Renal pelvis (tissue), 12 donors: ENCODE measurements around the gene HRAS. TPM values are rescaled to one million over a fixed set of nuclear protein-coding genes. Genes with fewer than 3 reads are reported as not detected.
A peak's percentile ranks its signal among the peaks of the same experiment; 100 is the strongest.
"Not testable (repeated sequence)": the region's sequence is repeated elsewhere in the genome, so short reads cannot be mapped to it uniquely, and the experiment has no call there.

Experiments
- DNase-seq: peaks from one replicate; pipeline ENCODE4 v3.0.0-alpha.2; 2013
- long read RNA-seq, 16 experiments: transcript quantifications; one replicate each; lab custom pipeline, GENCODE V29; 2026
- polyA plus RNA-seq, 3 donors: library from polyadenylated mRNA; unstranded; fragments of 120-200 nt; gene quantifications; one replicate each; pipeline ENCODE4 v1.2.1, GENCODE V29; 2013; ENCODE audit not compliant: insufficient read length in 3 of 3

The HRAS gene
- 10 to 100 TPM; 48.3 to 62.5 (median 56.2) TPM for polyA plus RNA-seq
- long read RNA-seq, donor 1, transcript HRAS-201 (6 exons, 894 nt), result major isoform, 12 of 25 reads
- long read RNA-seq, donor 1, transcript HRAS-211 (7 exons, 1,114 nt), result minor isoform, 5 of 25 reads
- long read RNA-seq, donor 1, partial matches to known transcripts, result 5 of 25 reads
- long read RNA-seq, donor 1, other reads (novel, unspliced or antisense), result 0 of 25 reads
- long read RNA-seq, donor 2, transcript HRAS-201 (6 exons, 894 nt), result major isoform, 14 of 27 reads
- long read RNA-seq, donor 2, partial matches to known transcripts, result 5 of 27 reads
- long read RNA-seq, donor 2, other reads (novel, unspliced or antisense), result 0 of 27 reads
- long read RNA-seq, donor 3, transcript HRAS-201 (6 exons, 894 nt), result major isoform, 13 of 16 reads
- long read RNA-seq, donor 3, partial matches to known transcripts, result 0 of 16 reads
- long read RNA-seq, donor 3, other reads (novel, unspliced or antisense), result 0 of 16 reads
- long read RNA-seq, donor 4, transcript HRAS-211 (7 exons, 1,114 nt), result minor isoform, 7 of 30 reads
- long read RNA-seq, donor 4, transcript HRAS-201 (6 exons, 894 nt), result major isoform, 12 of 30 reads
- long read RNA-seq, donor 4, partial matches to known transcripts, result 7 of 30 reads
- long read RNA-seq, donor 4, other reads (novel, unspliced or antisense), result 0 of 30 reads
- long read RNA-seq, donor 5, transcript HRAS-201 (6 exons, 894 nt), result major isoform, 5 of 11 reads
- long read RNA-seq, donor 5, partial matches to known transcripts, result 0 of 11 reads
- long read RNA-seq, donor 5, other reads (novel, unspliced or antisense), result 0 of 11 reads
- long read RNA-seq, donor 6, transcript HRAS-201 (6 exons, 894 nt), result major isoform, 16 of 21 reads
- long read RNA-seq, donor 6, transcript HRAS-211 (7 exons, 1,114 nt), result minor isoform, 5 of 21 reads
- long read RNA-seq, donor 6, partial matches to known transcripts, result 0 of 21 reads
- long read RNA-seq, donor 6, other reads (novel, unspliced or antisense), result 0 of 21 reads
- long read RNA-seq, donor 7, transcript HRAS-201 (6 exons, 894 nt), result major isoform, 18 of 42 reads
- long read RNA-seq, donor 7, transcript HRAS-211 (7 exons, 1,114 nt), result minor isoform, 11 of 42 reads
- long read RNA-seq, donor 7, partial matches to known transcripts, result 6 of 42 reads
- long read RNA-seq, donor 7, other reads (novel, unspliced or antisense), result 0 of 42 reads
- long read RNA-seq, donor 8, transcript HRAS-201 (6 exons, 894 nt), result major isoform, 5 of 6 reads
- long read RNA-seq, donor 8, partial matches to known transcripts, result 0 of 6 reads
- long read RNA-seq, donor 8, other reads (novel, unspliced or antisense), result 0 of 6 reads
- long read RNA-seq, donor 9, transcript HRAS-201 (6 exons, 894 nt), result major isoform, 21 of 32 reads
- long read RNA-seq, donor 9, transcript HRAS-211 (7 exons, 1,114 nt), result minor isoform, 5 of 32 reads
- long read RNA-seq, donor 9, partial matches to known transcripts, result 0 of 32 reads
- long read RNA-seq, donor 9, other reads (novel, unspliced or antisense), result 0 of 32 reads
- long read RNA-seq, donor 10, transcript HRAS-201 (6 exons, 894 nt), result major isoform, 20 of 30 reads
- long read RNA-seq, donor 10, partial matches to known transcripts, result 5 of 30 reads
- long read RNA-seq, donor 10, other reads (novel, unspliced or antisense), result 0 of 30 reads
- long read RNA-seq, donor 11, transcript HRAS-201 (6 exons, 894 nt), result major isoform, 10 of 14 reads
- long read RNA-seq, donor 11, partial matches to known transcripts, result 0 of 14 reads
- long read RNA-seq, donor 11, other reads (novel, unspliced or antisense), result 0 of 14 reads
- long read RNA-seq, donor 12, transcript HRAS-201 (6 exons, 894 nt), result major isoform, 13 of 18 reads
- long read RNA-seq, donor 12, partial matches to known transcripts, result 0 of 18 reads
- long read RNA-seq, donor 12, other reads (novel, unspliced or antisense), result 0 of 18 reads
- long read RNA-seq, donor 13, transcript HRAS-201 (6 exons, 894 nt), result major isoform, 8 of 11 reads
- long read RNA-seq, donor 13, partial matches to known transcripts, result 0 of 11 reads
- long read RNA-seq, donor 13, other reads (novel, unspliced or antisense), result 0 of 11 reads
- long read RNA-seq, donor 14, result 0 reads
- long read RNA-seq, donor 15, transcript HRAS-201 (6 exons, 894 nt), result major isoform, 14 of 24 reads
- long read RNA-seq, donor 15, partial matches to known transcripts, result 0 of 24 reads
- long read RNA-seq, donor 15, other reads (novel, unspliced or antisense), result 0 of 24 reads
- long read RNA-seq, donor 16, transcript HRAS-201 (6 exons, 894 nt), result major isoform, 19 of 32 reads
- long read RNA-seq, donor 16, partial matches to known transcripts, result 5 of 32 reads
- long read RNA-seq, donor 16, other reads (novel, unspliced or antisense), result 0 of 32 reads

DNA sequence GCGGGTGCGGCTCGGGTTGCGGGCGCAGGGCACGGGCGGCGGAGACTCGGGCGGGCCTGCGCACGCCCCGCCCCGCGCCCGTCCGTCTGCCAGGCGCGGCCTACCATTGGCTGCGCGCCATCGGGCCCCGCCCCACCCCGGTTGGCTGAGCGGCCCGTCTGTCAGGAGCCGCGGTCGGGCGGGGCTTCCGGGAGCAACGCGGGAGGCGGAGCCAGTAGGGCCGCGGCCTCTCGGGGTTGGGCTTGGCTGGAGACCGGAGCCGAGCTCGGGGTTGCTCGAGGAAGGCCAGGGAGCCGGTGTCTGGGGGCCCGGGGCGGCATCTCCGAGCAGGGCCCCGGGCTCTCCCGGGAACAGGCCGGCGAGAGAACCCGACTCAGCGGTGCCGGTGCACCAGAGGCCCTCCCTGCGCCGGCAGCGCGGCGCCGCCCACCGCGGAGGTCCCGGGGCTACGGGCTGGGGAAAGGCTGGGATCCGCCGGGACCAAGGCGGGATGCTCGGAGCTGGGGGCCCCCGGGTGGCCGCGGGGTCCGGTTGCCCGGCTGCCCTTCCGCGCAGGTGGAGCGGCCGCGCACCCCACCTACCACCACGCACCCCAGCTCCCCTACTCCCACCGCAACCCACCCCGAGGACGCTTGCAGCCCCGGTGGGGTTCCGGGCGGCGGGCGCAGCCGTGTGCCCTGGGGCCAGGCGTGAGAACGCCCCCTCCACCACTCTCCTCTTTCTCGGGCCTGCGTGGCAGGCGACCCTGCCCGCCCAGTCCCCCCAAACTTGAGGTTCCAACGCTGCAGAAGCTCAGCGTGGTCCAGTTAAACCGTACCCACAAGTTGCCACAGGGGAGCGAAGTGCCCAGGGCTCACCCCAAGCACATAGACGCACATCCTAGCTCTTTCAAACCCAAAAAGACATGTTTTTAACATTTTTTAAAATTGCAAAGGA, at the start of gene HRAS:
TSS of gene HRAS (minus strand) at position 58 of the 936 bp plus-strand sequence.
- peak; percentile 93 for DNase-seq

DNA sequence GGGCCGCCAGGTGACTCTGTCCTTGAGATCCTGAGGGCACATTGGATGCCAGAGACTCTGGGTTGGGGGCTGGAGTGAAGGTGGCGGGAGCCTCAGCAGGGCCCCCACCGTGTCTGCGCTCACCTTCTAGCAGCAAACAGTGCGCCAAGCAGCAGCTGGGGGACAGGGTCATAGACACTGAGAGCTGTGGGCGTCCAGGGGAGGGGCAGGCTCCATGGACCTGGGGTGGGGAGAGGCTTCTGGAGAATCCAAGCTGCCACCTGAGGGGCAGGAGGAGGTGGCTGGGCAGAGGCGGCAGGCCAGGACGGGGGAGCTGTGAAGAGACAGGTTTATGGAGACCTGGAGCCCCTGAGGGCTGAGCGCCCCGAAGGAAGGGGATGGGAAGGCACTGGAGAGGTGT, 48.9 kb upstream of the HRAS start:
- DNase-seq, result no peak

DNA sequence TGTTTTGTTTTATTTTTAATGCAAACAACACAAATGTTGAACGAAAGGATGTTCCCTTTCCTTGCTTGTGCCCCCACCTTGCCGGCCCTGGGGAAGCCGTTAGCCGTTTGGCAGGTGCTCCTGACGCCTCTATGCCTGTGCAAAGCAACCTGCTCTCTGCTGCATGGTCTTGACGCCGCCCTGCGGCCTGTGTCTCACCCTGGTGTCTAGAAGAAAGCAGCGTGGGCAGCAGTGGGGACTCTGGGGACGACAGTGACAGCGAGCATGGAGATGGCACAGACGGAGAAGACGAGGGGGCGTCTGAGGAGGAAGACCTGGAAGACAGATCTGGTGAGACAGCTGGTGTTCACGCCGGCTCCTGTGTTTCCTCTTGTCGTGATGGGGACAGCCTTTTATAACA, 46.4 kb upstream of the HRAS start:
- no peak for DNase-seq

GRCh38 chr11:581342-581741, 46.0 kb upstream of the HRAS start:
- no peak for DNase-seq

- no peak for DNase-seq
Measured at GRCh38 chr11:579830-580601, 44.6 kb upstream of the HRAS start.

GRCh38 chr11:578276-579035, 43.1 kb upstream of the HRAS start:
- no peak for DNase-seq

DNA sequence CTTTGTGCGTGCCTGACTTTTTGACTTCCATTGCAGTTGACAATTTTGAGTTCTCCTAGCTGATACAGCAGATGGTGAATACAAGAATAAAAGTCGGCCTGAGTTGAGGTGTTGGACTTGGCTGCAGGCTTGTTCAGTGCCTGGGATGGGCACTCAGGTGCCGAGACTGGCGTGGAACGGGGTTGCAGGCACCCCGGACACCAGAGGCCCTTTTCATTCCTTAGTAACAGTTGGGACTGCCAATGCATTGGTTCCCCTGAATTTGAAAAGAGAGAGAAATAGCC, 42.2 kb upstream of the HRAS start:
- DNase-seq, result no peak

DNA sequence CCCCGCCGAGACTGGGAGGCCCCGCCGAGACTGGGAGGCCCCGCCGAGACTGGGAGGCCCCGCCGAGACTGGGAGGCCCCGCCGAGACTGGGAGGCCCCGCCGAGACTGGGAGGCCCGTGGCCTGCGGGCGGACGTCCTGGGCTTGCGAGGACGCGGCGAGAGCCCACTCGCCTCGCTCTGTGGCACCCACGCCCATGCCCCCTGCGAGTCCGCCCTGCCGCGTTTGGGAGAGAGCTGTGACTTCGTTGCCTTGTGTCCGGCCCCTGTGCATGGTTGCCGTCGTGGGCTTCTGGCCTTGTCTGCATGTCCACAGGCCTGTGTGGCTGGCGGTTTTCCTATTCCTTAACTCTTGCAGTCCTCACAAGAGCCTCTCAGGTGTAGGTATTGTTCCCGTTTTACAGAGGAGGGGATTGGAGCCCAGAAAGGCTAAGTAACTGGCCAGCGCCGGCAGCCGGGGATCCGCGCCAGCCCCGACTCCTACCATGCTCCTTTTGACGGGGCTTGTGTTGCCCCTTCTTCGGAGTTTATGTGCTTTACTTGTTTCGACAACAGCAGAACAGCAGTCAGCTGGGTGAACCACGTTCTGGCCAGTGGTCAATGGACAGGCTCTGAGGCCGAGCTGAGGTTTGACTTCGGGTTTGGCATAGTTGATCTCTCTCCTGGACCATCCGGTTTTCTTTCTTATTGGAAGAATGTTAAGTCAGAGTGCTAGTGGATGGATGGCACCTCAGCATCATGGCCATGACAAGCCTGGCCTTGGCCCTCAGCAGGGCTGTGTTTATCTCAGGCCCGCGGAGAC, 41.6 kb upstream of the HRAS start:
- no peak for DNase-seq

DNA sequence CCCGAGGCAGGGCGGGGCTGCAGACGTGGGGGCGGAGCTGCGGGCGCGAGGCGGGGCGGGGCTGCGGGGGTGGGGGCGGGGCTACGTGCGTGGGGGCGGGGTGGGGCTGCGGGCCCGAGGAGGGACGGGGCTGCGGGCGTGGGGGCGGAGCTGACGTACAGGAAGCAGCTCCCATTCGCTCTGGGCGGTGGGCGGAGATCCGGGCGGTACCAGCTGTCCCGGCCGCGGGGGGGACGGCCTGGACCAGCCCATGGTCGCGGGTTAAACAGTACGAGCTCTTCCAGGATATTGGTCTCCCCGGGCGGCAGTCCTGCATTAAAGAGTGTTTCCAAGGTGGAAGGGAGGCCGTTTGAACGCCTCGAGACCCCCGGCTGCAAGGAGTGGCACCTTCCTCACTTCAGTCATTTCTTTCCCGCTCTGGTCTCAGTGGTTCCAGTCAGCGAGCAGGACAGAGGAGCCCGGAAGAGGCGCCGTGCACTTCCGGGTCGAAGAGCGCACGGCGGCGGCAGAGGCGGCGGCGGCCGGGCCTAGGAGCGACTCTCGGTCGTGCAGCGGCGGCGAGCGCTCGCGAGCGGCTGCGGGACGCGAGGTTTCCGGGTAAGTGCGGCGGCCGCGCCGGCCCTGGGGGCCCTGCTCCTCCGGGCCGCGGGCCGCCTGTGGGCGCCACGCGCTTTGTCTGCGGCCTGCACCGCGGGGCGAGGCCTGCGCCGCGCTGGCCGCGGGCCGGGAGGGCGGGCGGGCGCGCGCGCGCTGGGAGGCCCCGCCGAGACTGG, 40.8 kb upstream of the HRAS start, which contains the start of gene PHRF1:
TSS of gene PHRF1 (plus strand) at position 475 of the 773 bp plus-strand sequence. CDS start 5,043 bp downstream, outside the sequence.
- DNase-seq, result peak; percentile 93

DNA sequence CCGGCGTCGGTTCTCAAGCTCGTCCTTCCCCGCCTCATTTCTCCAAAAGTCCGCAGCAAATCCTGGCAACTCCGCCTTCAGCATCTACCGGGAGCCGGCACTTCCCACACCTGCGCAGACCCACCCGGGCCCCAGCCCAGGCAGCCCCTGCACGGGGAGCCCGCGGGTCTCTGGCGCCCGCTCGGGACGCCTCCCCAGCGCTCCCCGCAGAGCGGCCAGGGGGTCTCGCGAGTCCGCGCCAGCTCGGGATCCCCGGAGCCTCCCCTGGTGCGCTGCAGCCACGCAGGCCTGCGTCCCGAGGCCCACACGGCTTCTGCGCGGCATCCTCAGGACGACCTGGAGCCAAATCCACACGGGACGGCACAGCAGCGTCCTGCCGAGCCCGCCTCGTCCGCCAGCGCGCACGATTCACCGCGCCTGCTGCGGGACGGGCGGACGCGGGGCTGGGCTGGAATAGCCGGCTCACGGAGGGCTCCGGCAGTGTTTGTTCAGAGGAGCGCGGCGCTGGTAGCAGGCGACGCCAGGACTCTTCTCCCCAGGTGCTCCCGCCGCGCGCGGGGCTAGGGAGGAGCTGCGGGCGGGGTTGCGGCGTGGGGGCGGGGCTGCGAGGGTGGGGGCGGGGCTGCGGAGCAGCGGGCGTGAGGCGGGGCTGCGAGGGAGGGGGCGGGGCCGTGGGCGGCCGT, 40.1 kb upstream of the HRAS start:
- DNase-seq, result peak; percentile 55

DNA sequence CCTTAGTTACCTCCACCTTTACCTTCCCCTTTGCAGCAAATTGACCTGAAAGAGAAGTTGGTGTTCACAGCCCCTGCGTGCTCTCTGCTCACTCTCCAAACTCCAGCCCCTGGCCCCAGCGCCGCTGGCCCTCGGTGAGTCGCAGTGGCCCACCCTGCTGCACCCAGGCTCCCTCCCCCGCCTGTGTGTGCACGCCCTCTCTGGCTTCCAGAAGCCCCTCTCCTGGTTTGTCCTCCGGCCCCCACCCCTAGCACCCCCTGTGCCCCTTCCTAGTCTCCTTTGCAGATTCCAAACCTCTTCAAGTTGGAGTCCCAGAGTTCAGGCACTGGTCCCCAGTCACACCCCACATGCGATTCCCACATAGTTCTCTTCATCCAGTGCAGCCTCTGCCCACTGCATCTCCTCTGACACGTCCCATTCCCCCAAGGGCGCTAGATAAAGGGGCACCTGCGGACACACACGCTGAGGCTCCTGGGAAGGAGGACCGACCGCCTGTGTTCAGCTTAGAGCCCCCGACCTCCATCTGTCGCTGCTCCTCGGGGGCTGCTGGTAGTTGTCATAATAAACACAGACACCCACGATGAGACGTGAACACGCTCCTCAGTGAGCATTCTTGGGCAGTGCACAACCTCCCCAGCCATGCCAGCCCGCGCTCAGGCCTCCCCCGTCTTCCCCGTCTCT, 39.4 kb upstream of the HRAS start:
- DNase-seq, result no peak

GRCh38 chr11:574031-574570, 38.7 kb upstream of the HRAS start:
- DNase-seq, result not testable (repeated sequence)

GRCh38 chr11:573146-573759, 37.9 kb upstream of the HRAS start:
- DNase-seq, result no peak
